Measurements from ENCODE around the gene EHMT1. TPM values are rescaled to one million over a fixed set of nuclear protein-coding genes. Genes with fewer than 3 reads are reported as not detected.
A peak's percentile ranks its signal among the peaks of the same experiment; 100 is the strongest.

The EHMT1 gene
- total and polyA plus RNA-seq, 2 of the 8 experiments (the other 6 are each of a cell fraction or from before 2014, with no cell fraction given) = 95.7 to 163 TPM

DNA sequence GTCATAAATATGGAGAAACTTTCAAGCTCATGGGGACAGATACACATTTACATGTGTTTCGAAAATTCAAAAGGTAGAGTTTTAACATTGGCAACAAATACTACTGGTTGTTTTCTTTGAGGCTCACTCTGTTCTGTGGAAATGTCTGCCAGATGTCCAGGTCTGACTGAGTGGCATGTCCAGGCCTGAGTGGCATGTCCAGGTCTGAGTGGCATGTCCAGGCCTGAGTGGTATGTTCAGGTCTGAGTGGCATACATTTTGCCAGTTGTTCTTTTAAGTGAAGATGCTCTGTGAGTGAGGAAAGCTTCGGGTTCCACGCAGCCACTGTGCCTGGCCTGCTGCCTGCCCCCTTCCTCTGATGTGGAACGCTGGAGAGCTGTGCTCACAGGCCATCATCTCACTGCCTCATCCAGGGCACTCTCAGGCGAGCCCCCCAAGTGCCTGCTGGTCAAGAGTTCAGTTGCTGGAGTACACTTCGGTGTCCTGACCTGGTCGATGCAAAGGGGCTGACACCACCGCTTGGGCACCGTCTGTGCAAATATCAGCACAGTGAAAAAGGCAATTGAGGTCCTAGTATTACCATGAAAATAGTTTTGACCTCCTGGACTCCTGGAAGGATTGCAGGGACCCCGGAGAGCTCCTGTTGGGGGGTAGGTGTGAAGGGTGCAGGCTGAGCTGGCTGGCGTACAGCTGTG lies 89.9 kb downstream of the EHMT1 start:
- no peak overlapping the region for H2AFZ ChIP-seq (ENCODE audit: low read length)
- H3K36me3 ChIP-seq (ENCODE audit: control insufficient read depth in 2 of 4, insufficient read depth in 4 of 4, low read length in 3 of 4) = peaks cover 0 to 9% (median 4%) of the 10 kb centered on the region in 4 experiments; a peak in 3 of 8 replicates
- H2BK12ac ChIP-seq (ENCODE audit: low read depth, low read length) = no peak overlapping the region
- H4K5ac ChIP-seq (ENCODE audit: insufficient read length, low read depth, low read length) = no peak overlapping the region
- ChIA-PET CTCF (ENCODE audit: partially characterized antibody) (interaction anchor here (1.3 to 6.3 kb wide), 8 partner anchors 8 to 127 kb away, joined by 3 to 36 read pairs (median 4); no protein-coding TSS in a partner anchor), POLR2A (ENCODE audit: partially characterized antibody) (interaction anchor here (0.9 to 2.2 kb wide), 6 partner anchors 13 to 90 kb away, joined by 3 to 6 read pairs (median 4); partner anchors contain the start of gene EHMT1)
- H2AK5ac ChIP-seq (ENCODE audit: low read depth, low read length) = peak overlapping the region; percentile 14; the same call in 1 of the 2 replicates
- no peaks in the 10 kb centered on the region for H3K9me3 ChIP-seq (ENCODE audit: insufficient read depth in 2 of 2, low read depth in 1 of 2, low read length in 1 of 2)
- DNase-seq (ENCODE audit: low read depth in 1 of 2, low spot score in 2 of 2) (no peak), FAIRE-seq (no peak)
- 0 out of 7 replicates have a peak overlapping the region, but pooled peaks of 1 of the 4 experiments have one; percentile 18 for H3K9ac ChIP-seq (replicated peaks in 1 of 4; ENCODE audit: extremely low read depth in 1 of 4, low read depth in 3 of 4, low read length in 3 of 4)
- peaks cover 0 to 23% (median 7%) of the 10 kb centered on the region in 4 experiments; a peak in 5 of 7 replicates for H3K4me1 ChIP-seq (replicated peaks in 1 of 4; ENCODE audit: control insufficient read depth in 3 of 4, insufficient read depth in 4 of 4, low read length in 3 of 4)
- no peak overlapping the region for H2BK15ac ChIP-seq (ENCODE audit: low read length)
- H3K23me2 ChIP-seq (ENCODE audit: low read depth, low read length) = no peaks in the 10 kb centered on the region
- no peak overlapping the region for H4K91ac ChIP-seq (replicated peaks; ENCODE audit: insufficient read length, low read length)
- 94% methylated on average over 11 of the region's 11 CpGs; no CpG with 5 or more reads in 1 of the 2 experiments for WGBS, 2 experiments (ENCODE audit: extremely low coverage in 1 of 2, insufficient coverage in 1 of 2, insufficient read length in 1 of 2, insufficient replicate concordance in 2 of 2, low coverage in 1 of 2, low lambda C conversion rate in 2 of 2, missing lambda C conversion rate in 1 of 2)
- H3K4me3 ChIP-seq (ENCODE audit: extremely low read depth in 1 of 4, insufficient read depth in 2 of 4, low read depth in 3 of 4, low read length in 4 of 4) = no peak overlapping the region
- no peak overlapping the region for H2BK20ac ChIP-seq (ENCODE audit: low read length)
- H3K79me2 ChIP-seq (ENCODE audit: control insufficient read depth in 1 of 2, insufficient read depth in 2 of 2, low read length in 2 of 2) = peaks cover 8 to 86% of the 10 kb centered on the region in 2 experiments
- no peak overlapping the region for H4K8ac ChIP-seq (ENCODE audit: extremely low read depth, insufficient read depth, low read length)
- H3K14ac ChIP-seq (ENCODE audit: insufficient read length) = no peak overlapping the region
- H3K27ac ChIP-seq (ENCODE audit: low read depth, low read length) = no peak overlapping the region
- no peak overlapping the region for H3K4ac ChIP-seq (replicated peaks; ENCODE audit: insufficient read length, low read depth, low read length)
- H3K79me1 ChIP-seq (ENCODE audit: low read depth, low read length) = peaks cover 27% of the 10 kb centered on the region
- H2BK5ac ChIP-seq (ENCODE audit: low read depth, low read length) = peak overlapping the region; percentile 60; the same call in 1 of the 2 replicates
- H3K23ac ChIP-seq (ENCODE audit: insufficient read length) = no peak overlapping the region
- H3K18ac ChIP-seq (ENCODE audit: extremely low read depth, low read length) = no peak overlapping the region
- H2BK120ac ChIP-seq (replicated peaks; ENCODE audit: low read depth, low read length) = no peak overlapping the region
- no peak overlapping the region for H3K56ac ChIP-seq (replicated peaks; ENCODE audit: insufficient read length, low read depth, low read length)
- H3K4me2 ChIP-seq (ENCODE audit: insufficient read depth in 1 of 2, low read depth in 2 of 2, low read length in 2 of 2) = no peak overlapping the region
- peaks cover 20 to 26% of the 10 kb centered on the region in 2 experiments for H4K20me1 ChIP-seq (replicated peaks in 1 of 2; ENCODE audit: control insufficient read depth in 1 of 2, insufficient read depth in 2 of 2, low read length in 2 of 2)
- H3K27me3 ChIP-seq (replicated peaks in 1 of 4; ENCODE audit: control insufficient read depth in 3 of 4, extremely low read depth in 1 of 4, insufficient read depth in 3 of 4, low read length in 3 of 4) = no peaks in the 10 kb centered on the region
- no peak for TF ChIP-seq SP1 (IDR thresholded peaks at IDR 0.05; ENCODE audit: low read depth, low read length)
- no peak for TF ChIP-seq BCL11A (IDR thresholded peaks at IDR 0.05; ENCODE audit: low read depth in 2 of 2, low read length in 2 of 2)
- TF ChIP-seq, protein P1, sequence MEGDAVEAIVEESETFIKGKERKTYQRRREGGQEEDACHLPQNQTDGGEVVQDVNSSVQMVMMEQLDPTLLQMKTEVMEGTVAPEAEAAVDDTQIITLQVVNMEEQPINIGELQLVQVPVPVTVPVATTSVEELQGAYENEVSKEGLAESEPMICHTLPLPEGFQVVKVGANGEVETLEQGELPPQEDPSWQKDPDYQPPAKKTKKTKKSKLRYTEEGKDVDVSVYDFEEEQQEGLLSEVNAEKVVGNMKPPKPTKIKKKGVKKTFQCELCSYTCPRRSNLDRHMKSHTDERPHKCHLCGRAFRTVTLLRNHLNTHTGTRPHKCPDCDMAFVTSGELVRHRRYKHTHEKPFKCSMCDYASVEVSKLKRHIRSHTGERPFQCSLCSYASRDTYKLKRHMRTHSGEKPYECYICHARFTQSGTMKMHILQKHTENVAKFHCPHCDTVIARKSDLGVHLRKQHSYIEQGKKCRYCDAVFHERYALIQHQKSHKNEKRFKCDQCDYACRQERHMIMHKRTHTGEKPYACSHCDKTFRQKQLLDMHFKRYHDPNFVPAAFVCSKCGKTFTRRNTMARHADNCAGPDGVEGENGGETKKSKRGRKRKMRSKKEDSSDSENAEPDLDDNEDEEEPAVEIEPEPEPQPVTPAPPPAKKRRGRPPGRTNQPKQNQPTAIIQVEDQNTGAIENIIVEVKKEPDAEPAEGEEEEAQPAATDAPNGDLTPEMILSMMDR (IDR thresholded peaks at IDR 0.05; ENCODE audit: control extremely low read depth in 1 of 3, insufficient read depth in 1 of 3, low read depth in 1 of 3, low read length in 3 of 3) = no peak
- no peak for TF ChIP-seq GABPA (IDR thresholded peaks at IDR 0.05; ENCODE audit: borderline replicate concordance, insufficient read depth, low read length)
- TF ChIP-seq SRF (IDR thresholded peaks at IDR 0.05; ENCODE audit: low read depth, low read length) = no peak
- TF ChIP-seq POLR2AphosphoS5 (IDR thresholded peaks at IDR 0.05; ENCODE audit: low read depth, low read length) = no peak
- no peak for TF ChIP-seq ASH2L (IDR thresholded peaks at IDR 0.05; ENCODE audit: low read length)
- no peak for TF ChIP-seq NRF1 (IDR thresholded peaks at IDR 0.05; ENCODE audit: low read depth, low read length)
- no peak for TF ChIP-seq TEAD4 (IDR thresholded peaks at IDR 0.05; ENCODE audit: low read depth, low read length)
- TF ChIP-seq YY1 (IDR thresholded peaks at IDR 0.05; ENCODE audit: low read depth, low read length) = no peak

All from H1 (cell line).